Loucy (cell line): ENCODE measurements around the gene OAS1.

ENCODE experiments used
- H2AFZ ChIP-seq: fragments of 200-600 bp; sonication (generic); 2 replicates; pipeline ENCODE4 v1.6.0; 2016; ENCODE audit warnings: antibody characterized with exemption, mild to moderate bottlenecking, low read length, moderate library complexity
- H3F3A ChIP-seq: fragments of 200-600 bp; 2 replicates; pipeline ENCODE4 v1.6.0; 2016; ENCODE audit warnings: antibody characterized with exemption, low read depth, mild to moderate bottlenecking
- H3K27me3 ChIP-seq: fragments of 200-600 bp; sonication (generic); 2 replicates; pipeline ENCODE4 v1.6.1; 2014; ENCODE audit warnings: low read length, mild to moderate bottlenecking; ENCODE audit not compliant: insufficient read depth, poor library complexity, severe bottlenecking
- H3K36me3 ChIP-seq: fragments of 200-600 bp; sonication (generic); 2 replicates; pipeline ENCODE4 v1.6.1; 2016; ENCODE audit warnings: low read length; ENCODE audit not compliant: insufficient read depth
- H3K4me1 ChIP-seq: fragments of 200-600 bp; sonication (generic); 2 replicates; pipeline ENCODE4 v1.5.1; 2014; ENCODE audit warnings: low read length, mild to moderate bottlenecking; ENCODE audit not compliant: insufficient read depth, poor library complexity, severe bottlenecking
- H3K4me2 ChIP-seq: fragments of 200-600 bp; sonication (generic); 2 replicates; pipeline ENCODE4 v1.6.0; 2014; ENCODE audit warnings: antibody characterized with exemption, low read length, low read depth, mild to moderate bottlenecking; ENCODE audit not compliant: poor library complexity, severe bottlenecking
- H3K4me3 ChIP-seq: fragments of 200-600 bp; sonication (generic); 2 replicates; pipeline ENCODE4 v1.5.1; 2014; ENCODE audit warnings: low read length, mild to moderate bottlenecking, mixed read lengths; ENCODE audit not compliant: poor library complexity, severe bottlenecking
- H3K79me2 ChIP-seq: fragments of 200-600 bp; sonication (generic); 2 replicates; pipeline ENCODE4 v1.6.1; 2014; ENCODE audit warnings: low read length; ENCODE audit not compliant: insufficient read depth
- H3K9ac ChIP-seq: fragments of 200-600 bp; sonication (generic); 2 replicates; pipeline ENCODE4 v1.6.0; 2014; ENCODE audit warnings: mild to moderate bottlenecking, low read depth, low read length, moderate library complexity; ENCODE audit not compliant: poor library complexity, severe bottlenecking
- H3K9me2 ChIP-seq: fragments of 200-600 bp; sonication (generic); replicated peaks from 2 replicates; pipeline ENCODE4 v1.6.1; 2016; ENCODE audit warnings: low read depth, low read length, mixed read lengths
- H3K9me3 ChIP-seq: fragments of 200-600 bp; sonication (generic); 2 replicates; pipeline ENCODE4 v1.6.1; 2014; ENCODE audit warnings: mild to moderate bottlenecking, antibody characterized with exemption, low read length, low read depth; ENCODE audit not compliant: insufficient read depth
- H4K20me1 ChIP-seq: fragments of 200-600 bp; sonication (generic); 2 replicates; pipeline ENCODE4 v1.6.0; 2014; ENCODE audit warnings: antibody characterized with exemption, low read length, mild to moderate bottlenecking; ENCODE audit not compliant: insufficient read depth, poor library complexity, severe bottlenecking
- CTCF ChIP-seq: fragments of 200-600 bp; sonication (generic); conservative IDR thresholded peaks from 2 replicates; pipeline ENCODE4 v1.5.1; 2014; ENCODE audit warnings: mild to moderate bottlenecking, antibody characterized with exemption, low read length
- EZH2phosphoT487 ChIP-seq: fragments of 200-600 bp; IDR thresholded peaks from 2 replicates; pipeline ENCODE4 v1.6.1; 2018; ENCODE audit warnings: antibody characterized with exemption, mild to moderate bottlenecking, moderate library complexity, borderline replicate concordance

Gene OAS1

DNA sequence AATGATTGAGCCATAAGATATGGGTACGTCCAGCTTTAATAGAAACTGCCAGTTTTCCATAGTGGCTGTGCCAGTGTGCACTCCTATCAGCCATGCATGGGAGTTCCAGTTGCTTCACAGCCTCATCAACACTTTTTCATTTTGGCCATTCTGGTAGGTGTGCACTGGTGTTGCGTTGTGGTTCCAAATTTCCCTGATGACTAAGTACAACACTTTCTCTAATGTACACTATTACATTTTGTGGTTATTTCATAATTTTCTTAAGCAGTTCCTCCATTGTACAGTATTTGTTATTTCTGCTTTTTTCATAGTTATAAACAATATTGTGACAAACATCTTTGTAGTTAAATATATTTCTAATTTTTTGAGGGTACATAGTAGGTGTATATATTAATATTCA lies 21.5 kb upstream of the OAS1 start:
- no peaks in the 10 kb centered on the region for H4K20me1 ChIP-seq
- no peaks in the 10 kb centered on the region for H3K4me1 ChIP-seq
- TF ChIP-seq CTCF (no peak), EZH2phosphoT487 (no peak)
- H3F3A ChIP-seq, result no peaks in the 10 kb centered on the region
- H3K9me2 ChIP-seq, result no peaks in the 10 kb centered on the region
- no peak overlapping the region for H3K4me3 ChIP-seq
- H3K9me3 ChIP-seq, result no peaks in the 10 kb centered on the region
- no peaks in the 10 kb centered on the region for H3K36me3 ChIP-seq
- no peak overlapping the region for H2AFZ ChIP-seq
- no peaks in the 10 kb centered on the region for H3K79me2 ChIP-seq
- H3K9ac ChIP-seq, result no peak overlapping the region
- H3K4me2 ChIP-seq, result no peak overlapping the region
- H3K27me3 ChIP-seq, result no peaks in the 10 kb centered on the region

DNA sequence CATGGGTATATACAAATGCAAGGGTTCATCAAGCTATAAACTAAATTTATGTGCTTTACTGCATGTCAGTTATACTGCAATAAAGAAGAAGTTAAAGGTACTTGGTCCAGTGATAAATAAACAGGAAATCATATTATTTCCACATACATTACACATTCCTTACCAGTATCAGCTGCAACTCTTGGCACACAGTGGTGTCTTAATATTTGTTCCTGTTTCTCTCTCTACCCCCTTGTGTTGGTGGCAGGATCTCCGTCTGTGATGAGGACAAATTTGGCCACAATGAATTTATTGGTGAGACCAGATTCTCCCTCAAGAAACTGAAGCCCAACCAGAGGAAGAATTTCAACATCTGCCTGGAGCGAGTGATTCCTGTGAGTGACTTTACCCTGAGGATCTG lies 19.2 kb upstream of the OAS1 start:
- H3K79me2 ChIP-seq, result no peaks in the 10 kb centered on the region
- no peaks in the 10 kb centered on the region for H3K9me2 ChIP-seq
- H3F3A ChIP-seq, result no peaks in the 10 kb centered on the region
- H3K36me3 ChIP-seq, result no peaks in the 10 kb centered on the region
- H4K20me1 ChIP-seq, result no peaks in the 10 kb centered on the region
- no peak overlapping the region for H3K9ac ChIP-seq
- no peak overlapping the region for H2AFZ ChIP-seq
- H3K4me3 ChIP-seq, result no peak overlapping the region
- H3K4me1 ChIP-seq, result no peaks in the 10 kb centered on the region
- TF ChIP-seq EZH2phosphoT487 (no peak), CTCF (no peak)
- no peaks in the 10 kb centered on the region for H3K9me3 ChIP-seq
- H3K4me2 ChIP-seq, result no peak overlapping the region
- no peaks in the 10 kb centered on the region for H3K27me3 ChIP-seq

DNA sequence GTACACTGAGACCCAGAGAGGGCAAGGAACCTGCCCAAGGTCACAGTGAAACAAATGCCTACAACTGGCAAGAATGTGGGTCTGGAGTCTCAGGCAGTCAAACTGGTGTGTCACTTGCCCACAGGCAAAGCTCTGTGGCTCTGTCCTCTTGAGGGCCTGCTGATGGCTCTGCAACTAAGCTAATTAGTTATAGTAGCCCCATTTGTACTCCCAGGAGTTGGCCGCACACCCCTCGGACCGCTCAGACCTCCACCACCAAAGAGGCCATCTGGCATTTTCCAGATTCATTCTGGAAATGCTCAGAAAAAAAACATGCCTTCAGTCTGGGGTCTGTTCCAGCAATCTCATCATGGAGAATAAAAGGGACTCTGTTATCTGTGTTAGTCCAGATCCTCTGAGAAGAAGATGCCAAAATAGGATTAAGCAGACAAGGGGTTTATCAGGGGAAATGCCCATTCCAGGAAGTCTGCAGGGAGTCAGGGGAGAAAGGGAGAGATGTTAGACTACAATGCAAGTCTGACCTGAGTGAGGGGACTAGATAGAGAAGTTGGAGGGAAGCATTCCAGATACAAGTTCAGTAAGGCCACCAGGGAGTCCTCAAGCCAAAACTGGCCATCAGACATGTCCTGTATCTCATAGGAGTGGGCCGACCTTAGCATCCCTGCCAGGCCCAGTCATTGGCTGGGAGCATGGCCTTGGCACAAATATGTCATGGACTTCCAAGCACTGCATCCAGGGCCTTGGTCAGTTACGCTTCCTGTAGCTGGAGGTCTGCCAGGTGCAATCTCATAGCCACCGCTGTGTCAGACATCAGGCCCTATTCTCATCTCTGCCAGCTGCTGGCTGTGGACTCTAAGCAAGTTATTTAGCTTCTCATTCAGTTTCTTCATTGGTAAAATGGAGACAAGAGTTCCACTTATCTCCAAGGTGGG lies 15.4 kb upstream of the OAS1 start:
- Histone ChIP-seq H4K20me1 (no peaks in the 10 kb centered on the region), H3K4me2 (no peak overlapping the region), H3K4me3 (no peak overlapping the region), H3K36me3 (no peaks in the 10 kb centered on the region), H3K4me1 (no peaks in the 10 kb centered on the region), H3K9me3 (no peaks in the 10 kb centered on the region), H3K9me2 (no peaks in the 10 kb centered on the region), H3K9ac (no peak overlapping the region), H3F3A (no peaks in the 10 kb centered on the region), H2AFZ (no peak overlapping the region), H3K27me3 (no peaks in the 10 kb centered on the region), H3K79me2 (no peaks in the 10 kb centered on the region)
- TF ChIP-seq CTCF (no peak), EZH2phosphoT487 (no peak)
